Liver (tissue), 3 donors: Measurements from ENCODE around the gene ATPAF1.

Experiments
- EGR1 ChIP-seq, 2 donors: IDR thresholded peaks; 2 replicates each; pipeline ENCODE4 v1.6.1; 2016 to 2018; ENCODE audit warnings: antibody characterized with exemption in 2 of 2, low read depth in 2 of 2
- HNF4A ChIP-seq, 2 donors: conservative IDR thresholded peaks; 2 replicates each; pipeline ENCODE4 v1.6.1; 2016; ENCODE audit warnings: antibody characterized with exemption in 2 of 2, mild to moderate bottlenecking in 2 of 2
- JUND ChIP-seq, 2 donors: IDR thresholded peaks; 2 replicates each; pipeline ENCODE4 v1.6.1; 2016; ENCODE audit warnings: antibody characterized with exemption in 2 of 2
- MAX ChIP-seq: IDR thresholded peaks from 2 replicates; pipeline ENCODE4 v1.6.1; 2016; ENCODE audit warnings: antibody characterized with exemption
- RXRA ChIP-seq, 2 donors: IDR thresholded peaks; 2 replicates each; pipeline ENCODE4 v1.6.1; 2017 to 2018; ENCODE audit warnings: antibody characterized with exemption in 2 of 2, mild to moderate bottlenecking in 1 of 2
- SP1 ChIP-seq: IDR thresholded peaks from 2 replicates; pipeline ENCODE4 v1.6.1; 2018; ENCODE audit warnings: antibody characterized with exemption, mild to moderate bottlenecking
- TAF1 ChIP-seq: conservative IDR thresholded peaks from 2 replicates; pipeline ENCODE4 v1.6.1; 2016; ENCODE audit warnings: antibody characterized with exemption, mild to moderate bottlenecking
- TF ChIP-seq, protein P1 (sequence below): fragments of 150-350 bp; IDR thresholded peaks from 2 replicates; pipeline ENCODE4 v1.5.1; 2017; ENCODE audit warnings: improper control_type of control experiment, low read depth, low read length; ENCODE audit not compliant: missing input control
- TF ChIP-seq, protein P2 (sequence below): IDR thresholded peaks from 2 replicates; pipeline ENCODE4 v1.6.1; 2016; ENCODE audit warnings: antibody characterized with exemption, mild to moderate bottlenecking
- donor health status: healthy.
- donor health status: healthy.

DNA sequence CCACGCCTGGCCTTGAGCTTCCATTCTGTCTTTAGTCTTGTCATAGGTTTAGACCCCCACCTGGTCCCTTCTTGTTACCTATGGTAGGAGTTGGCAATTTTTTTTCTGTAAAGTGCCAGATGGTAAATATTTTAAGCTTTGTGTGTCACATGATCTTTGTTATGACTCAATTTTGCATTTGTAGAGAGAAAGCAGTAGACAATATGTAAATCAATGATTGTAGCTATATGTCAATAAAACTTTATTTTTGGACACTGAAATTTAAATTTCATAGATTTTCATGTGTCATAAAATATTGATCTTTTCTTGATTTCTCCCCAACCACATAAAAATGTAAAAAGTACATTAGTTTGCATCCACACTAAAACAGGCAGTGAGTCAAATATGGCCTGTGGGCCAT is 72.1 kb downstream of the ATPAF1 start:
- no peak for TF ChIP-seq TAF1
- TF ChIP-seq, protein P1, sequence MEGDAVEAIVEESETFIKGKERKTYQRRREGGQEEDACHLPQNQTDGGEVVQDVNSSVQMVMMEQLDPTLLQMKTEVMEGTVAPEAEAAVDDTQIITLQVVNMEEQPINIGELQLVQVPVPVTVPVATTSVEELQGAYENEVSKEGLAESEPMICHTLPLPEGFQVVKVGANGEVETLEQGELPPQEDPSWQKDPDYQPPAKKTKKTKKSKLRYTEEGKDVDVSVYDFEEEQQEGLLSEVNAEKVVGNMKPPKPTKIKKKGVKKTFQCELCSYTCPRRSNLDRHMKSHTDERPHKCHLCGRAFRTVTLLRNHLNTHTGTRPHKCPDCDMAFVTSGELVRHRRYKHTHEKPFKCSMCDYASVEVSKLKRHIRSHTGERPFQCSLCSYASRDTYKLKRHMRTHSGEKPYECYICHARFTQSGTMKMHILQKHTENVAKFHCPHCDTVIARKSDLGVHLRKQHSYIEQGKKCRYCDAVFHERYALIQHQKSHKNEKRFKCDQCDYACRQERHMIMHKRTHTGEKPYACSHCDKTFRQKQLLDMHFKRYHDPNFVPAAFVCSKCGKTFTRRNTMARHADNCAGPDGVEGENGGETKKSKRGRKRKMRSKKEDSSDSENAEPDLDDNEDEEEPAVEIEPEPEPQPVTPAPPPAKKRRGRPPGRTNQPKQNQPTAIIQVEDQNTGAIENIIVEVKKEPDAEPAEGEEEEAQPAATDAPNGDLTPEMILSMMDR: no peak
- TF ChIP-seq SP1: no peak
- TF ChIP-seq, protein P2, sequence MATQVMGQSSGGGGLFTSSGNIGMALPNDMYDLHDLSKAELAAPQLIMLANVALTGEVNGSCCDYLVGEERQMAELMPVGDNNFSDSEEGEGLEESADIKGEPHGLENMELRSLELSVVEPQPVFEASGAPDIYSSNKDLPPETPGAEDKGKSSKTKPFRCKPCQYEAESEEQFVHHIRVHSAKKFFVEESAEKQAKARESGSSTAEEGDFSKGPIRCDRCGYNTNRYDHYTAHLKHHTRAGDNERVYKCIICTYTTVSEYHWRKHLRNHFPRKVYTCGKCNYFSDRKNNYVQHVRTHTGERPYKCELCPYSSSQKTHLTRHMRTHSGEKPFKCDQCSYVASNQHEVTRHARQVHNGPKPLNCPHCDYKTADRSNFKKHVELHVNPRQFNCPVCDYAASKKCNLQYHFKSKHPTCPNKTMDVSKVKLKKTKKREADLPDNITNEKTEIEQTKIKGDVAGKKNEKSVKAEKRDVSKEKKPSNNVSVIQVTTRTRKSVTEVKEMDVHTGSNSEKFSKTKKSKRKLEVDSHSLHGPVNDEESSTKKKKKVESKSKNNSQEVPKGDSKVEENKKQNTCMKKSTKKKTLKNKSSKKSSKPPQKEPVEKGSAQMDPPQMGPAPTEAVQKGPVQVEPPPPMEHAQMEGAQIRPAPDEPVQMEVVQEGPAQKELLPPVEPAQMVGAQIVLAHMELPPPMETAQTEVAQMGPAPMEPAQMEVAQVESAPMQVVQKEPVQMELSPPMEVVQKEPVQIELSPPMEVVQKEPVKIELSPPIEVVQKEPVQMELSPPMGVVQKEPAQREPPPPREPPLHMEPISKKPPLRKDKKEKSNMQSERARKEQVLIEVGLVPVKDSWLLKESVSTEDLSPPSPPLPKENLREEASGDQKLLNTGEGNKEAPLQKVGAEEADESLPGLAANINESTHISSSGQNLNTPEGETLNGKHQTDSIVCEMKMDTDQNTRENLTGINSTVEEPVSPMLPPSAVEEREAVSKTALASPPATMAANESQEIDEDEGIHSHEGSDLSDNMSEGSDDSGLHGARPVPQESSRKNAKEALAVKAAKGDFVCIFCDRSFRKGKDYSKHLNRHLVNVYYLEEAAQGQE: no peak
- TF ChIP-seq MAX: no peak
- no peak for TF ChIP-seq JUND (IDR thresholded peaks at IDR 0.05)
- no peak for TF ChIP-seq RXRA (IDR thresholded peaks at IDR 0.05)
- no peak for TF ChIP-seq EGR1 (IDR thresholded peaks at IDR 0.05; ENCODE audit: low read depth in 2 of 2)
- TF ChIP-seq HNF4A (conservative IDR thresholded peaks at IDR 0.05): no peak
